ENCODE data around the gene AP4B1. TPM values are rescaled to one million over a fixed set of nuclear protein-coding genes. Genes with fewer than 3 reads are reported as not detected.

The AP4B1 gene
- total and polyA plus RNA-seq, 2 of the 13 experiments (the other 11 are each of a cell fraction or from before 2014, with no cell fraction given): 8.5 to 12.0 TPM

DNA sequence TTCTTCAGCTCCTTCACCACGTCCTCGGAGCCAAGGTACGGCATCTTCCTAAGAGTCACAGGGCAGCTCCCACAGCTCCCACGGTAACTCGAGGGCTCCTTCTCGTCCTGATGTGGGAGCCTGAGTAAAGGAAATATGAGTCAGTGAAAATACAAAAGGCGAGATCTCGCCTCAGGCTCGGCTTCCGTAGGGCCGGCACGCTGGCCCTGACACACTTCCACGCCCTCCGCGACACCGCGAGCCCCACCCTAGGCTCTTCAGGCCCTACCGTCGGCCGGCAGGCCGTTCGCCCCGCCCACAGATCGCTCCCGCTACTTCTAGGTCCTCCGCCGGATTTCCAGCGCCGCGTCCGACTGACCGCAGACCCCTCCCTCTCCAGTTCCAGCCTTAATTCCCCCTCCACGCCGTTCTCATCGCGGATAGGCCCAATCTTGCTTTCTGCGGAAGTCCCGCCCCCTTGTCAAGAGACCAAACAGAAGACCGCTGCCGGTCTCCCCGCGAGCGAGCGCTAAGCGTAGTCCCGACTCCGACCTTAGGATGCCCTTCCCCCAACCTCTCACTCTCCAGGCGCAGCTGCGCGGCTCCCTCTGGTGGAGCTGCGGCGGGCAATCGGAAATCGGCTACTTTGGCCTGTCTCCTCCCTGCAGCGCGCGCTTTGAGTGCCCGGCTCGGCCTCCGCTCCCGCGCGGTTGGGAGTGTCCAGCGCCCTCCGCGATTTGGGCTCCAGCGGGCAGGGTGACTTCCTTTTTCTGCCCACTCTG, at the start of gene AP4B1, which contains the start of gene DCLRE1B (continued):
- TF ChIP-seq, protein P1, sequence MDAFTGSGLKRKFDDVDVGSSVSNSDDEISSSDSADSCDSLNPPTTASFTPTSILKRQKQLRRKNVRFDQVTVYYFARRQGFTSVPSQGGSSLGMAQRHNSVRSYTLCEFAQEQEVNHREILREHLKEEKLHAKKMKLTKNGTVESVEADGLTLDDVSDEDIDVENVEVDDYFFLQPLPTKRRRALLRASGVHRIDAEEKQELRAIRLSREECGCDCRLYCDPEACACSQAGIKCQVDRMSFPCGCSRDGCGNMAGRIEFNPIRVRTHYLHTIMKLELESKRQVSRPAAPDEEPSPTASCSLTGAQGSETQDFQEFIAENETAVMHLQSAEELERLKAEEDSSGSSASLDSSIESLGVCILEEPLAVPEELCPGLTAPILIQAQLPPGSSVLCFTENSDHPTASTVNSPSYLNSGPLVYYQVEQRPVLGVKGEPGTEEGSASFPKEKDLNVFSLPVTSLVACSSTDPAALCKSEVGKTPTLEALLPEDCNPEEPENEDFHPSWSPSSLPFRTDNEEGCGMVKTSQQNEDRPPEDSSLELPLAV (CRISPR knock-in tag; conservative IDR thresholded peaks at IDR 0.05; ENCODE audit: low read depth): no peak
- TF ChIP-seq ZSCAN21 (CRISPR knock-in tag; IDR thresholded peaks at IDR 0.05; ENCODE audit: borderline replicate concordance) (peak; percentile 86; the same call in 1 of the 2 replicates), ZNF713 (CRISPR knock-in tag; IDR thresholded peaks at IDR 0.05) (no peak), EED (CRISPR knock-in tag; IDR thresholded peaks at IDR 0.05) (no peak), ZBTB21 (CRISPR knock-in tag; IDR thresholded peaks at IDR 0.05) (peak; percentile 55; the same call in 1 of the 2 replicates), KMT2B (CRISPR knock-in tag; IDR thresholded peaks at IDR 0.05) (peak; percentile 98), ZNF331 (CRISPR knock-in tag; IDR thresholded peaks at IDR 0.05) (peak; percentile 90), HOXA9 (CRISPR knock-in tag; IDR thresholded peaks at IDR 0.05; ENCODE audit: borderline replicate concordance) (no peak), ELF3 (CRISPR knock-in tag; IDR thresholded peaks at IDR 0.05) (peak; percentile 82), ZNF354B (CRISPR knock-in tag; IDR thresholded peaks at IDR 0.05) (0 out of 2 replicates have a peak, but pooled peaks have one; percentile 27), U2AF1 (optimal IDR thresholded peaks at IDR 0.05; ENCODE audit: low read depth, low read length) (no peak), EHMT2 (IDR thresholded peaks at IDR 0.05; ENCODE audit: borderline replicate concordance, low read depth, low read length) (no peak), NR2C2 (CRISPR knock-in tag; IDR thresholded peaks at IDR 0.05; ENCODE audit: borderline replicate concordance) (peak; percentile 80; the same call in 1 of the 2 replicates), TBX3 (IDR thresholded peaks at IDR 0.05; ENCODE audit: borderline replicate concordance) (0 out of 2 replicates have a peak, but pooled peaks have one; percentile 23), NRL (CRISPR knock-in tag; IDR thresholded peaks at IDR 0.05; ENCODE audit: borderline replicate concordance) (no peak; the same call in 1 of the 2 replicates), ZNF33B (CRISPR knock-in tag; IDR thresholded peaks at IDR 0.05) (peak; percentile 64; the same call in 1 of the 2 replicates)
- TF ChIP-seq, protein P2, sequence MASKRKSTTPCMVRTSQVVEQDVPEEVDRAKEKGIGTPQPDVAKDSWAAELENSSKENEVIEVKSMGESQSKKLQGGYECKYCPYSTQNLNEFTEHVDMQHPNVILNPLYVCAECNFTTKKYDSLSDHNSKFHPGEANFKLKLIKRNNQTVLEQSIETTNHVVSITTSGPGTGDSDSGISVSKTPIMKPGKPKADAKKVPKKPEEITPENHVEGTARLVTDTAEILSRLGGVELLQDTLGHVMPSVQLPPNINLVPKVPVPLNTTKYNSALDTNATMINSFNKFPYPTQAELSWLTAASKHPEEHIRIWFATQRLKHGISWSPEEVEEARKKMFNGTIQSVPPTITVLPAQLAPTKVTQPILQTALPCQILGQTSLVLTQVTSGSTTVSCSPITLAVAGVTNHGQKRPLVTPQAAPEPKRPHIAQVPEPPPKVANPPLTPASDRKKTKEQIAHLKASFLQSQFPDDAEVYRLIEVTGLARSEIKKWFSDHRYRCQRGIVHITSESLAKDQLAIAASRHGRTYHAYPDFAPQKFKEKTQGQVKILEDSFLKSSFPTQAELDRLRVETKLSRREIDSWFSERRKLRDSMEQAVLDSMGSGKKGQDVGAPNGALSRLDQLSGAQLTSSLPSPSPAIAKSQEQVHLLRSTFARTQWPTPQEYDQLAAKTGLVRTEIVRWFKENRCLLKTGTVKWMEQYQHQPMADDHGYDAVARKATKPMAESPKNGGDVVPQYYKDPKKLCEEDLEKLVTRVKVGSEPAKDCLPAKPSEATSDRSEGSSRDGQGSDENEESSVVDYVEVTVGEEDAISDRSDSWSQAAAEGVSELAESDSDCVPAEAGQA (IDR thresholded peaks at IDR 0.05; ENCODE audit: low read depth): no peak; the same call in 1 of the 2 replicates
- TF ChIP-seq, protein P2 (CRISPR knock-in tag; IDR thresholded peaks at IDR 0.05; ENCODE audit: borderline replicate concordance): no peak

All from HepG2 (cell line).